ENCODE measurements around the gene CLECL1.

Gene CLECL1

DNA sequence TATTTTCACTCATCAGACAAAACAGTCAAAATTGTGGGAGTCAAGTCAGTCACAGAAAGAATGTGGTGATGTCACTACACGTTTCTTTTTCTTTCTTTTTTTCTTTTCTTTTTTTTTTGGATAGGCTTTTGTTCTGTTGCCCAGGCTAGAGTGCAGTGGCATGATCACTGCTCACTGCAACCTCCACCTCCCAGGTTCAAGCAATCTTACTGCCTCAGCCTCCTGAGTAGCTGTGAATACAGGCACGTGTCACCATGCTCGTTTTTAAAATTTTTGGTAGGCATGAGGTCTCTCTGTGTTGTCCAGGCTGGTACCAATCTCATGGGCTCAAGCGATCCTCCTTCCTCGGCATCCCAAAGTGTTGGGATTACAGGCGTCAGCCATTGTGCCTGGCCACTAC, 2.3 kb downstream of the CLECL1 start:
- TF ChIP-seq, protein P1, sequence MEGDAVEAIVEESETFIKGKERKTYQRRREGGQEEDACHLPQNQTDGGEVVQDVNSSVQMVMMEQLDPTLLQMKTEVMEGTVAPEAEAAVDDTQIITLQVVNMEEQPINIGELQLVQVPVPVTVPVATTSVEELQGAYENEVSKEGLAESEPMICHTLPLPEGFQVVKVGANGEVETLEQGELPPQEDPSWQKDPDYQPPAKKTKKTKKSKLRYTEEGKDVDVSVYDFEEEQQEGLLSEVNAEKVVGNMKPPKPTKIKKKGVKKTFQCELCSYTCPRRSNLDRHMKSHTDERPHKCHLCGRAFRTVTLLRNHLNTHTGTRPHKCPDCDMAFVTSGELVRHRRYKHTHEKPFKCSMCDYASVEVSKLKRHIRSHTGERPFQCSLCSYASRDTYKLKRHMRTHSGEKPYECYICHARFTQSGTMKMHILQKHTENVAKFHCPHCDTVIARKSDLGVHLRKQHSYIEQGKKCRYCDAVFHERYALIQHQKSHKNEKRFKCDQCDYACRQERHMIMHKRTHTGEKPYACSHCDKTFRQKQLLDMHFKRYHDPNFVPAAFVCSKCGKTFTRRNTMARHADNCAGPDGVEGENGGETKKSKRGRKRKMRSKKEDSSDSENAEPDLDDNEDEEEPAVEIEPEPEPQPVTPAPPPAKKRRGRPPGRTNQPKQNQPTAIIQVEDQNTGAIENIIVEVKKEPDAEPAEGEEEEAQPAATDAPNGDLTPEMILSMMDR (conservative IDR thresholded peaks at IDR 0.05; ENCODE audit: low read depth, low read length) = no peak
- H3K4me3 ChIP-seq (ENCODE audit: low read length) = no peak overlapping the region
- DNase-seq (ENCODE audit: low read depth) = no peak

- no peak overlapping the region for H3K4me3 ChIP-seq (ENCODE audit: low read length)
- TF ChIP-seq, protein P1 (conservative IDR thresholded peaks at IDR 0.05; ENCODE audit: low read depth, low read length) = no peak
- DNase-seq (ENCODE audit: low read depth) = no peak
Observed at GRCh38 chr12:9730011-9730410, 2.9 kb downstream of the CLECL1 start.

GRCh38 chr12:9729082-9729481, 3.8 kb downstream of the CLECL1 start:
- TF ChIP-seq, protein P1 (conservative IDR thresholded peaks at IDR 0.05; ENCODE audit: low read depth, low read length) = no peak
- H3K4me3 ChIP-seq (ENCODE audit: low read length) = no peak overlapping the region
- no peak for DNase-seq (ENCODE audit: low read depth)

DNA sequence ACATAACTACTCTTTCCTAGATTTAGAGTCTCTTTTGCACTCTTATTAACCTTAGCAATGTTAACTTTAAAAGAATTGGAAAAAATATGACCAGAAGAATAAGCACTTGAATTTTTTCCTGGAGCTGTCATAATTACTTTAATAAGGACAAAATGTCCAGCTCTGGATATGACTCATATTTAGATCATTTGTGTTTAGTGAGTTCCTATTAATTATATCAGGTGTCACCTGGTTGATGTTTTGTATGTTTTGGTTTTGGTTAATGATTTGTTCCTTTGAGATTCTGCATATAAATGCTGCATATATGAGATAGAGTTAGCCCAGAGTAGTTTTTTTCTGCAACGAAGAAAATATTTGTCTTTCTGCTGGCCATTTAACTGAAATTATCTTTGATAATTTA, 5.1 kb downstream of the CLECL1 start:
- no peak for DNase-seq (ENCODE audit: low read depth)
- TF ChIP-seq, protein P1 (conservative IDR thresholded peaks at IDR 0.05; ENCODE audit: low read depth, low read length) = no peak
- no peak overlapping the region for H3K4me3 ChIP-seq (ENCODE audit: low read length)

DNA sequence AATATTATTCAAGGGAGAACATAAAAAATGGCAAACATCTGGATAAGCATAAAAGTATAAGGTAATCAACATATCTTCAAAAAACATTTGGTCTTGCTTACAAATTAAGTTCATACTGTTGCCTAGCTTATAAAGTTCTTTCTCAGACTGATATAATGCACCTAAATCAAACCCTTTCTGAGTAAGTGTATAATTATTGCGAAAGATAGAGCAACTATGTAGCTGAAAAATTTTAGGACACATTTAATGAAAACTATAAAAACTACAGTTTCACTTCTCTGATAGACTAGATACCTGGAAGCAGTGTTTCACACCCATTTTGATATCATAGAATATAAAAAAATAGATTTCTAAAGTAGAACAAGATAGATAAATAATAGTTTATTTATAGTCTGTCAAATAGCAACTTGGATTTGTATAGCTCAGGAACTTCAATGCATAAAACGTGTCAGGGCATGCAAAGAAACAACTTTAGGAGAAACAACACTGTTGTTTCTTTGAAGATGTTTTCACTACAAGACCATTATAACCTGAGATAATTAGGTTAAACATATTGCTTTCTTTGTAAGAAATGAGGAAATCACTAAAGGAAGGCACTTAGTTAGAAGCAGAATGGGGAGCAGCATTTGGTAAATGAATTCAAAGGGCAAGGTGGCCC, 7.6 kb downstream of the CLECL1 start:
- H3K4me3 ChIP-seq (ENCODE audit: low read length) = no peak overlapping the region
- TF ChIP-seq, protein P1 (conservative IDR thresholded peaks at IDR 0.05; ENCODE audit: low read depth, low read length) = no peak
- DNase-seq (ENCODE audit: low read depth) = no peak

- TF ChIP-seq, protein P1 (conservative IDR thresholded peaks at IDR 0.05; ENCODE audit: low read depth, low read length) = no peak
Observed at GRCh38 chr12:9724023-9724422, 8.9 kb downstream of the CLECL1 start.

DNA sequence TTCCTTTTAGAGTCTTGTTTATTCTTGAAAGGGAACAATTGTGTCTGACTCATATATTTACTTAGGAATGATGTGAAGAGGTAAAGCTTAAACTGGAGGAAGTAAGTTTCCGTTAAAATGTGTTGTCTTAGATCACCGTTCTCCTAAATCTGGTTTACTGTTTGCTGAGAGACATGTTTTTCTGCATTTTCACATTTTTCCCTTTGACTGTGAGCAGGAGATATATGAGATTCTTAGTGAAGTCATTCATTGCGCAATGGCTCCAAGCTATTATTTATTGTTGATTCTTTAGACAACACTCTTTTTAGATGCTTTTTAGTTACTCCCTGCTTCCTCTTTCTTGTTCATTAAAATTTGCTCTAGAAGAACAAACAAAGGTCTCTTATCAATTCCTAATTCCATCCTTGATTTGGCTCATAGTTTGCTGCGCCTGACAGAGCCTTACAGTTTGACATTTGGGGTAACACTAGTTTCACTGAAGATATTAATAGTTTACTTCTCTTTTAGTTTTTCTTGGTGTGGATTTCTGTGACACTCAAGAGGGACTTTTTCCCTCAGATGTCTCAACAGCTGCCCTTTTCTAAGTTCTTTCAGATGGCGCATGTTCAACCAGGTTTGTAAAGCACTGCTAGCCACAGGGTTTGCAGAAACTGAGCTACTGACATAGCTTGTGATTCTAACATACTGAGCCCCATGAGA, 11.4 kb downstream of the CLECL1 start:
- no peak overlapping the region for H3K4me3 ChIP-seq (ENCODE audit: low read length)
- TF ChIP-seq, protein P1 (conservative IDR thresholded peaks at IDR 0.05; ENCODE audit: low read depth, low read length) = no peak
- DNase-seq (ENCODE audit: low read depth) = no peak

More at GRCh38 chr12:9724023-9724422, 8.9 kb downstream of the CLECL1 start:
- H3K4me3 ChIP-seq (ENCODE audit: low read length) = no peak overlapping the region
- DNase-seq (ENCODE audit: low read depth) = no peak

Data from retinal pigment epithelial cell (primary cell).